Activated T-cell treated with anti-CD3 and anti-CD28 coated beads, Interleukin-2, amount 50 U/mL, for 1 hour (primary cell): Measurements from ENCODE around the gene CD72.
A peak's percentile ranks its signal among the peaks of the same experiment; 100 is the strongest.
"Not testable (repeated sequence)": the region's sequence is repeated elsewhere in the genome, so short reads cannot be mapped to it uniquely, and the experiment has no call there.

Experiments
- DNase-seq: peaks from one replicate; pipeline ENCODE4 v3.0.0-alpha.2; 2020

CD72 gene

GRCh38 chr9:35615981-35616680 lies 2.1 kb downstream of the CD72 start:
- no peak for DNase-seq

GRCh38 chr9:35612843-35613242 lies 5.4 kb downstream of the CD72 start:
- no peak for DNase-seq

- DNase-seq, result not testable (repeated sequence)
Observed at GRCh38 chr9:35612066-35612465, 6.1 kb downstream of the CD72 start.

GRCh38 chr9:35611230-35611797 lies 6.9 kb downstream of the CD72 start:
- DNase-seq, result peak; percentile 58

- no peak for DNase-seq
Observed at GRCh38 chr9:35609820-35610163, 8.4 kb downstream of the CD72 start.

- DNase-seq, result no peak
Observed at GRCh38 chr9:35609001-35609819, 9.0 kb downstream of the CD72 start.

GRCh38 chr9:35608221-35608620 lies 10.0 kb downstream of the CD72 start:
- DNase-seq, result no peak

GRCh38 chr9:35606726-35607125 lies 11.5 kb downstream of the CD72 start:
- no peak for DNase-seq

GRCh38 chr9:35606138-35606504 lies 12.1 kb downstream of the CD72 start:
- DNase-seq, result no peak

GRCh38 chr9:35605351-35606137 lies 12.7 kb downstream of the CD72 start:
- DNase-seq, result peak; percentile 52

- peak; percentile 85 for DNase-seq
Observed at GRCh38 chr9:35604578-35605350, 13.4 kb downstream of the CD72 start, which contains the start of gene TESK1. TSS of gene TESK1 (plus strand) at chr9:35605262. CDS start at chr9:35605620, 358 bp downstream.

GRCh38 chr9:35603986-35604577 lies 14.1 kb downstream of the CD72 start:
- peak; percentile 97 for DNase-seq

GRCh38 chr9:35603506-35603985 lies 14.7 kb downstream of the CD72 start:
- DNase-seq, result no peak

GRCh38 chr9:35599763-35600604 lies 18.2 kb downstream of the CD72 start:
- no peak for DNase-seq

GRCh38 chr9:35598866-35599590 lies 19.2 kb downstream of the CD72 start:
- DNase-seq, result no peak

- DNase-seq, result not testable (repeated sequence)
Observed at GRCh38 chr9:35596907-35597306, 21.3 kb downstream of the CD72 start.

- no peak for DNase-seq
Observed at GRCh38 chr9:35594471-35594870, 23.7 kb downstream of the CD72 start.

- no peak for DNase-seq
Observed at GRCh38 chr9:35593581-35593980, 24.6 kb downstream of the CD72 start.

- not testable (repeated sequence) for DNase-seq
Observed at GRCh38 chr9:35588506-35588905, 29.7 kb downstream of the CD72 start.

- DNase-seq, result not testable (repeated sequence)
Observed at GRCh38 chr9:35584681-35585080, 33.5 kb downstream of the CD72 start.
